ENCODE results near the gene NFKBIZ. TPM values are rescaled to one million over a fixed set of nuclear protein-coding genes. Genes with fewer than 3 reads are reported as not detected.

NFKBIZ gene
- total and polyA plus RNA-seq, 9 of the 15 experiments (the other 6 are each of a cell fraction or from before 2014, with no cell fraction given): 1.2 to 13.7 (median 5.7) TPM

DNA sequence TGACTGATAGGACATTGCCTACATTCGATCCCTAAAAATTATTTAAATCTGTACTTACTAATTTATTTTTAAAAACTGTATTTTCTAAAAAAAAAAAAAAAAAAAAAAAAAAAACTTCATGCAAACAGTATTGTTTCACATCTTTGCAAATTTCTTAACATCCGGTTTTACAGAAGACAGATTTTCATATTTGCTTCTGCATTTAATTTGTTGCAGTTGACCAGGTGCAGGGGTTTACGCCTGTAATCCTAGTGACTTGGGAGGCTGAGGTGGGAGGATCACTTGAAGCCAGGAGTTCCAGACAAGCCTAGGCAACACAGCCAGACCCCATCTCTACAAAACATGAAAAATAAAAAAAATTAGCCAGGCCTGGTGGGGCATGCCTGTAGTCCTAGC, 6.4 kb upstream of the NFKBIZ start:
- H3K9me3 ChIP-seq (replicated peaks; ENCODE audit: control insufficient read depth, insufficient read depth, low read depth, low read length): no peaks in the 10 kb centered on the region
- no peaks in the 10 kb centered on the region for H3K36me3 ChIP-seq (ENCODE audit: control insufficient read depth, insufficient read depth, low read length)
- CTCF ChIA-PET (ENCODE audit: low intra/inter-chr PET ratio): no interaction called here
- ATAC-seq (no peak), FAIRE-seq (no peak), DNase-seq (ENCODE audit: extremely low read depth in 1 of 4, low spot score in 3 of 4) (no peak)
- POLR2A ChIA-PET: no interaction called here
- H3K9ac ChIP-seq (ENCODE audit: insufficient read depth in 1 of 2, low read depth in 2 of 2, low read length in 2 of 2): no peak overlapping the region
- H3K79me2 ChIP-seq (ENCODE audit: control insufficient read depth, insufficient read depth, low read length): no peaks in the 10 kb centered on the region
- no peaks in the 10 kb centered on the region for H3K9me1 ChIP-seq (ENCODE audit: control insufficient read depth, insufficient read depth, low read length)
- in situ Hi-C loops (cut with MboI): no loop called here
- no peak overlapping the region for H2AFZ ChIP-seq (ENCODE audit: low read depth, low read length)
- WGBS (ENCODE audit: insufficient coverage, low coverage, missing lambda C conversion rate): 41% methylated on average over 2 of the region's 3 CpGs
- H3K27ac ChIP-seq (ENCODE audit: extremely low read depth, low read depth, low read length): no peak overlapping the region
- no peaks in the 10 kb centered on the region for H4K20me1 ChIP-seq (replicated peaks; ENCODE audit: control insufficient read depth, insufficient read depth, low read length)
- no peak overlapping the region for H3K4me2 ChIP-seq (ENCODE audit: insufficient read depth, low read length)
- no peaks in the 10 kb centered on the region for H3K27me3 ChIP-seq (ENCODE audit: control insufficient read depth in 2 of 2, insufficient read depth in 2 of 2, low read length in 2 of 2)
- H3K4me1 ChIP-seq (replicated peaks in 1 of 2; ENCODE audit: control insufficient read depth in 2 of 2, insufficient read depth in 2 of 2, low read length in 2 of 2): no peaks in the 10 kb centered on the region
- H3K4me3 ChIP-seq: no peak overlapping the region
- intact Hi-C loops (cut with micrococcal nuclease): no loop called here
- BruUV-seq (replicated peaks): no TSS peak
- TF ChIP-seq SMARCC2 (IDR thresholded peaks at IDR 0.05; ENCODE audit: low read depth) (no peak), ZBTB17 (CRISPR knock-in tag; IDR thresholded peaks at IDR 0.05) (no peak), ZNF507 (tag; conservative IDR thresholded peaks at IDR 0.05) (no peak), TEAD4 (IDR thresholded peaks at IDR 0.05; ENCODE audit: low read length) (no peak), TEAD4 (CRISPR knock-in tag; IDR thresholded peaks at IDR 0.05; ENCODE audit: borderline replicate concordance) (no peak), ELF4 (CRISPR knock-in tag; IDR thresholded peaks at IDR 0.05) (no peak)
- TF ChIP-seq, protein P1, sequence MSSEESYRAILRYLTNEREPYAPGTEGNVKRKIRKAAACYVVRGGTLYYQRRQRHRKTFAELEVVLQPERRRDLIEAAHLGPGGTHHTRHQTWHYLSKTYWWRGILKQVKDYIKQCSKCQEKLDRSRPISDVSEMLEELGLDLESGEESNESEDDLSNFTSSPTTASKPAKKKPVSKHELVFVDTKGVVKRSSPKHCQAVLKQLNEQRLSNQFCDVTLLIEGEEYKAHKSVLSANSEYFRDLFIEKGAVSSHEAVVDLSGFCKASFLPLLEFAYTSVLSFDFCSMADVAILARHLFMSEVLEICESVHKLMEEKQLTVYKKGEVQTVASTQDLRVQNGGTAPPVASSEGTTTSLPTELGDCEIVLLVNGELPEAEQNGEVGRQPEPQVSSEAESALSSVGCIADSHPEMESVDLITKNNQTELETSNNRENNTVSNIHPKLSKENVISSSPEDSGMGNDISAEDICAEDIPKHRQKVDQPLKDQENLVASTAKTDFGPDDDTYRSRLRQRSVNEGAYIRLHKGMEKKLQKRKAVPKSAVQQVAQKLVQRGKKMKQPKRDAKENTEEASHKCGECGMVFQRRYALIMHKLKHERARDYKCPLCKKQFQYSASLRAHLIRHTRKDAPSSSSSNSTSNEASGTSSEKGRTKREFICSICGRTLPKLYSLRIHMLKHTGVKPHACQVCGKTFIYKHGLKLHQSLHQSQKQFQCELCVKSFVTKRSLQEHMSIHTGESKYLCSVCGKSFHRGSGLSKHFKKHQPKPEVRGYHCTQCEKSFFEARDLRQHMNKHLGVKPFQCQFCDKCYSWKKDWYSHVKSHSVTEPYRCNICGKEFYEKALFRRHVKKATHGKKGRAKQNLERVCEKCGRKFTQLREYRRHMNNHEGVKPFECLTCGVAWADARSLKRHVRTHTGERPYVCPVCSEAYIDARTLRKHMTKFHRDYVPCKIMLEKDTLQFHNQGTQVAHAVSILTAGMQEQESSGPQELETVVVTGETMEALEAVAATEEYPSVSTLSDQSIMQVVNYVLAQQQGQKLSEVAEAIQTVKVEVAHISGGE (CRISPR knock-in tag; IDR thresholded peaks at IDR 0.05): no peak
- TF ChIP-seq, protein P2, sequence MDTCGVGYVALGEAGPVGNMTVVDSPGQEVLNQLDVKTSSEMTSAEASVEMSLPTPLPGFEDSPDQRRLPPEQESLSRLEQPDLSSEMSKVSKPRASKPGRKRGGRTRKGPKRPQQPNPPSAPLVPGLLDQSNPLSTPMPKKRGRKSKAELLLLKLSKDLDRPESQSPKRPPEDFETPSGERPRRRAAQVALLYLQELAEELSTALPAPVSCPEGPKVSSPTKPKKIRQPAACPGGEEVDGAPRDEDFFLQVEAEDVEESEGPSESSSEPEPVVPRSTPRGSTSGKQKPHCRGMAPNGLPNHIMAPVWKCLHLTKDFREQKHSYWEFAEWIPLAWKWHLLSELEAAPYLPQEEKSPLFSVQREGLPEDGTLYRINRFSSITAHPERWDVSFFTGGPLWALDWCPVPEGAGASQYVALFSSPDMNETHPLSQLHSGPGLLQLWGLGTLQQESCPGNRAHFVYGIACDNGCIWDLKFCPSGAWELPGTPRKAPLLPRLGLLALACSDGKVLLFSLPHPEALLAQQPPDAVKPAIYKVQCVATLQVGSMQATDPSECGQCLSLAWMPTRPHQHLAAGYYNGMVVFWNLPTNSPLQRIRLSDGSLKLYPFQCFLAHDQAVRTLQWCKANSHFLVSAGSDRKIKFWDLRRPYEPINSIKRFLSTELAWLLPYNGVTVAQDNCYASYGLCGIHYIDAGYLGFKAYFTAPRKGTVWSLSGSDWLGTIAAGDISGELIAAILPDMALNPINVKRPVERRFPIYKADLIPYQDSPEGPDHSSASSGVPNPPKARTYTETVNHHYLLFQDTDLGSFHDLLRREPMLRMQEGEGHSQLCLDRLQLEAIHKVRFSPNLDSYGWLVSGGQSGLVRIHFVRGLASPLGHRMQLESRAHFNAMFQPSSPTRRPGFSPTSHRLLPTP (IDR thresholded peaks at IDR 0.05; ENCODE audit: borderline replicate concordance, extremely low read depth, insufficient read length): no peak
- TF ChIP-seq, protein P3, sequence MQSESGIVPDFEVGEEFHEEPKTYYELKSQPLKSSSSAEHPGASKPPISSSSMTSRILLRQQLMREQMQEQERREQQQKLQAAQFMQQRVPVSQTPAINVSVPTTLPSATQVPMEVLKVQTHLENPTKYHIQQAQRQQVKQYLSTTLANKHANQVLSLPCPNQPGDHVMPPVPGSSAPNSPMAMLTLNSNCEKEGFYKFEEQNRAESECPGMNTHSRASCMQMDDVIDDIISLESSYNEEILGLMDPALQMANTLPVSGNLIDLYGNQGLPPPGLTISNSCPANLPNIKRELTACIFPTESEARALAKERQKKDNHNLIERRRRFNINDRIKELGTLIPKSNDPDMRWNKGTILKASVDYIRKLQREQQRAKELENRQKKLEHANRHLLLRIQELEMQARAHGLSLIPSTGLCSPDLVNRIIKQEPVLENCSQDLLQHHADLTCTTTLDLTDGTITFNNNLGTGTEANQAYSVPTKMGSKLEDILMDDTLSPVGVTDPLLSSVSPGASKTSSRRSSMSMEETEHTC (IDR thresholded peaks at IDR 0.05): no peak
- TF ChIP-seq, protein P4, sequence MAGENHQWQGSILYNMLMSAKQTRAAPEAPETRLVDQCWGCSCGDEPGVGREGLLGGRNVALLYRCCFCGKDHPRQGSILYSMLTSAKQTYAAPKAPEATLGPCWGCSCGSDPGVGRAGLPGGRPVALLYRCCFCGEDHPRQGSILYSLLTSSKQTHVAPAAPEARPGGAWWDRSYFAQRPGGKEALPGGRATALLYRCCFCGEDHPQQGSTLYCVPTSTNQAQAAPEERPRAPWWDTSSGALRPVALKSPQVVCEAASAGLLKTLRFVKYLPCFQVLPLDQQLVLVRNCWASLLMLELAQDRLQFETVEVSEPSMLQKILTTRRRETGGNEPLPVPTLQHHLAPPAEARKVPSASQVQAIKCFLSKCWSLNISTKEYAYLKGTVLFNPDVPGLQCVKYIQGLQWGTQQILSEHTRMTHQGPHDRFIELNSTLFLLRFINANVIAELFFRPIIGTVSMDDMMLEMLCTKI (IDR thresholded peaks at IDR 0.05; ENCODE audit: partially characterized antibody): no peak
- TF ChIP-seq, protein P5, sequence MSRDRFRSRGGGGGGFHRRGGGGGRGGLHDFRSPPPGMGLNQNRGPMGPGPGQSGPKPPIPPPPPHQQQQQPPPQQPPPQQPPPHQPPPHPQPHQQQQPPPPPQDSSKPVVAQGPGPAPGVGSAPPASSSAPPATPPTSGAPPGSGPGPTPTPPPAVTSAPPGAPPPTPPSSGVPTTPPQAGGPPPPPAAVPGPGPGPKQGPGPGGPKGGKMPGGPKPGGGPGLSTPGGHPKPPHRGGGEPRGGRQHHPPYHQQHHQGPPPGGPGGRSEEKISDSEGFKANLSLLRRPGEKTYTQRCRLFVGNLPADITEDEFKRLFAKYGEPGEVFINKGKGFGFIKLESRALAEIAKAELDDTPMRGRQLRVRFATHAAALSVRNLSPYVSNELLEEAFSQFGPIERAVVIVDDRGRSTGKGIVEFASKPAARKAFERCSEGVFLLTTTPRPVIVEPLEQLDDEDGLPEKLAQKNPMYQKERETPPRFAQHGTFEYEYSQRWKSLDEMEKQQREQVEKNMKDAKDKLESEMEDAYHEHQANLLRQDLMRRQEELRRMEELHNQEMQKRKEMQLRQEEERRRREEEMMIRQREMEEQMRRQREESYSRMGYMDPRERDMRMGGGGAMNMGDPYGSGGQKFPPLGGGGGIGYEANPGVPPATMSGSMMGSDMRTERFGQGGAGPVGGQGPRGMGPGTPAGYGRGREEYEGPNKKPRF (IDR thresholded peaks at IDR 0.05; ENCODE audit: low read depth, low read length): no peak
